HCT116 (cell line): ENCODE data around the gene FGF14. TPM values are rescaled to one million over a fixed set of nuclear protein-coding genes. Genes with fewer than 3 reads are reported as not detected.
"Not testable (repeated sequence)": the region's sequence is repeated elsewhere in the genome, so short reads cannot be mapped to it uniquely, and the experiment has no call there.

Experiments
- ATAC-seq: fragments of 200-7000 bp; cut with Tn5 transposase; 2 replicates; pipeline ENCODE4 v1.9.1; 2020; ENCODE audit warnings: mild to moderate bottlenecking, moderate library complexity
- BruUV-seq: library from RNA; stranded (reverse); fragments of 400-500 nt; replicated peaks from 2 replicates; lab custom pipeline; 2021; lab: Mats Ljungman, UMichigan
- CTCF ChIA-PET: fragments of 300-600 bp; sonication (Branson Sonifier 250); formaldehyde crosslinking; loops from one replicate; lab custom pipeline; 2021; ENCODE audit warnings: antibody characterized with exemption; lab: Charles Lee
- POLR2A ChIA-PET: fragments of 300-600, 350-600 bp; sonication (Branson Sonifier 250); formaldehyde crosslinking; loops from one replicate; lab custom pipeline; 2021; ENCODE audit warnings: antibody characterized with exemption; lab: Charles Lee
- RAD21 ChIA-PET, 2 experiments: fragments of 300-600 bp; sonication (Branson Sonifier 250); formaldehyde crosslinking; loops; one replicate each; lab custom pipeline; 2023; ENCODE audit warnings: low total read pairs in 2 of 2; ENCODE audit not compliant: uncharacterized antibody in 2 of 2, unreplicated experiment in 2 of 2, low non-redundant PET in 1 of 2; lab: Charles Lee
- DNase-seq: peaks from one replicate; pipeline ENCODE4 v3.0.0-alpha.2; 2010; ENCODE audit warnings: low read depth, low spot score
- H2AFZ ChIP-seq: fragments of 200-600 bp; shearing (Covaris generic), sonication (generic); 2 replicates; pipeline ENCODE4 v1.6.1; 2017; ENCODE audit warnings: low read depth, mixed run types, mixed read lengths, antibody characterized with exemption, low read length; ENCODE audit not compliant: poor library complexity, severe bottlenecking
- H3K27ac ChIP-seq: 2 replicates; pipeline ENCODE4 v1.5.1; 2012; ENCODE audit warnings: low read depth, low read length
- H3K27me3 ChIP-seq: fragments of 200-600 bp; sonication (generic); 2 replicates; pipeline ENCODE4 v1.6.1; 2016; ENCODE audit warnings: mixed run types, low read length, mixed read lengths; ENCODE audit not compliant: insufficient read depth
- H3K36me3 ChIP-seq, 2 experiments: fragments of 200-500 bp in 1 of 2; fragments of 200-600 bp in 1 of 2; sonication (Bioruptor generic) in 1 of 2; sonication (generic) in 1 of 2; 2 replicates each; pipeline versions ENCODE4 v1.5.1 to v1.6.1; 2014 to 2016; ENCODE audit warnings: low read length in 2 of 2, inconsistent platforms in 1 of 2, mixed read lengths in 1 of 2, mixed run types in 1 of 2; ENCODE audit not compliant: insufficient read depth in 2 of 2, control insufficient read depth in 1 of 2
- H3K4me1 ChIP-seq, 2 experiments: fragments of 200-600 bp in 1 of 2; sonication (generic) in 1 of 2; 2 replicates each; pipeline versions ENCODE4 v1.5.1 to v1.6.1; 2012 to 2017; ENCODE audit warnings: low read length in 2 of 2, inconsistent platforms in 1 of 2, mild to moderate bottlenecking in 1 of 2, mixed read lengths in 1 of 2, mixed run types in 1 of 2, moderate library complexity in 1 of 2; ENCODE audit not compliant: insufficient read depth in 2 of 2, control insufficient read depth in 1 of 2
- H3K4me2 ChIP-seq: fragments of 200-600 bp; sonication (generic); 2 replicates; pipeline ENCODE4 v1.6.1; 2017; ENCODE audit warnings: mixed run types, low read length, mixed read lengths
- H3K4me3 ChIP-seq, 2 experiments: fragments of 200-600 bp in 1 of 2; sonication (generic) in 1 of 2; replicated peaks in 1 of 2; 2 replicates each; pipeline ENCODE4 v1.5.1; 2011 to 2016; ENCODE audit warnings: low read length in 2 of 2, control low read depth in 1 of 2, low read depth in 1 of 2, mild to moderate bottlenecking in 1 of 2, mixed read lengths in 1 of 2, mixed run types in 1 of 2
- H3K79me2 ChIP-seq: fragments of 200-600 bp; sonication (generic); 2 replicates; pipeline ENCODE4 v1.6.1; 2017; ENCODE audit warnings: mild to moderate bottlenecking, mixed run types, low read length, moderate library complexity, mixed read lengths; ENCODE audit not compliant: insufficient read depth
- H3K9ac ChIP-seq: fragments of 200-600 bp; sonication (generic); 2 replicates; pipeline ENCODE4 v1.6.1; 2016; ENCODE audit warnings: low read length, mixed read lengths
- H3K9me2 ChIP-seq: fragments of 200-600 bp; sonication (generic), shearing (Covaris generic); 2 replicates; pipeline ENCODE4 v1.6.1; 2017; ENCODE audit warnings: mixed run types, mild to moderate bottlenecking, moderate library complexity; ENCODE audit not compliant: insufficient read depth
- H3K9me3 ChIP-seq, 2 experiments: fragments of 200-500 bp in 1 of 2; fragments of 200-600 bp in 1 of 2; sonication (Bioruptor generic) in 1 of 2; sonication (generic) in 1 of 2; 2 replicates each; pipeline ENCODE4 v1.6.1; 2014 to 2017; ENCODE audit warnings: low read length in 2 of 2, mixed read lengths in 2 of 2, inconsistent platforms in 1 of 2, low read depth in 1 of 2, mild to moderate bottlenecking in 1 of 2, mixed run types in 1 of 2, moderate library complexity in 1 of 2; ENCODE audit not compliant: control insufficient read depth in 1 of 2, insufficient read depth in 1 of 2
- H4K20me1 ChIP-seq: fragments of 200-600 bp; sonication (generic), shearing (Covaris generic); 2 replicates; pipeline ENCODE4 v1.6.1; 2017; ENCODE audit warnings: mixed run types, mild to moderate bottlenecking, moderate library complexity; ENCODE audit not compliant: insufficient read depth
- CEBPB ChIP-seq: IDR thresholded peaks from 2 replicates; pipeline ENCODE4 v1.6.1; 2012; ENCODE audit warnings: low read depth
- CTCF ChIP-seq, 3 experiments: fragments of 200-600 bp in 1 of 3; sonication (generic) in 1 of 3; IDR thresholded peaks in 2 of 3; conservative IDR thresholded peaks in 1 of 3; 2 replicates each; pipeline ENCODE4 v1.5.1; 2012 to 2017; ENCODE audit warnings: low read depth in 2 of 3, low read length in 2 of 3, antibody characterized with exemption in 1 of 3, borderline replicate concordance in 1 of 3, control low read depth in 1 of 3, mild to moderate bottlenecking in 1 of 3, mixed read lengths in 1 of 3, mixed run types in 1 of 3, moderate library complexity in 1 of 3; ENCODE audit not compliant: insufficient read depth in 1 of 3
- EGR1 ChIP-seq: IDR thresholded peaks from 2 replicates; pipeline ENCODE4 v1.6.1; 2012; ENCODE audit warnings: low read depth
- EZH2phosphoT487 ChIP-seq: fragments of 200-600 bp; IDR thresholded peaks from 2 replicates; pipeline ENCODE4 v1.6.1; 2018; ENCODE audit warnings: antibody characterized with exemption, borderline replicate concordance
- MAX ChIP-seq: IDR thresholded peaks from 2 replicates; pipeline ENCODE4 v1.6.1; 2012
- SRF ChIP-seq: IDR thresholded peaks from 2 replicates; pipeline ENCODE4 v1.6.1; 2012; ENCODE audit warnings: low read depth
- intact Hi-C: fragments of 100-400 bp; cut with micrococcal nuclease; formaldehyde crosslinking; loops from 2 replicates; pipeline ENCODE4 v1.10.0; 2022
- total RNA-seq: library from RNA; stranded (reverse); gene quantifications from one replicate; pipeline ENCODE4 v1.2.1, GENCODE V29; 2021; ENCODE audit not compliant: unreplicated experiment

FGF14 gene
- total RNA-seq, 1 experiment from 2014 or later, result not detected

GRCh38 chr13:102071711-102072110, 330.1 kb downstream of the FGF14 start:
- no peaks in the 10 kb centered on the region for H3K4me1 ChIP-seq
- no TSS peak for BruUV-seq
- no peak for TF ChIP-seq CTCF (IDR thresholded peaks at IDR 0.05 in 2 of 3, conservative IDR thresholded peaks at IDR 0.05 in 1 of 3; ENCODE audit: borderline replicate concordance in 1 of 3, insufficient read depth in 1 of 3, low read depth in 2 of 3, low read length in 2 of 3)
- TF ChIP-seq SRF, result no peak
- TF ChIP-seq CEBPB, result no peak
- TF ChIP-seq EGR1, result no peak
- no peak for TF ChIP-seq EZH2phosphoT487
- TF ChIP-seq MAX, result no peak
- no peak overlapping the region for H2AFZ ChIP-seq
- no peak overlapping the region for H3K4me2 ChIP-seq
- no peaks in the 10 kb centered on the region for H4K20me1 ChIP-seq
- DNase-seq, result no peak
- CTCF ChIA-PET, result no interaction called here
- POLR2A ChIA-PET, result no interaction called here
- no peak for ATAC-seq
- no peak overlapping the region for H3K4me3 ChIP-seq
- H3K36me3 ChIP-seq, result no peaks in the 10 kb centered on the region
- RAD21 ChIA-PET, result no interaction called here
- no peak overlapping the region for H3K9ac ChIP-seq
- no peaks in the 10 kb centered on the region for H3K27me3 ChIP-seq
- H3K9me2 ChIP-seq, result no peaks in the 10 kb centered on the region
- intact Hi-C loops, result no loop called here
- no peaks in the 10 kb centered on the region for H3K79me2 ChIP-seq
- peaks cover 0 to 4% of the 10 kb centered on the region in 2 experiments; a peak in 1 of 4 replicates for H3K9me3 ChIP-seq
- H3K27ac ChIP-seq, result no peak overlapping the region

GRCh38 chr13:102068323-102068722, 333.5 kb downstream of the FGF14 start:
- H3K4me2 ChIP-seq, H3K27me3 ChIP-seq, H3K9ac ChIP-seq, RAD21 ChIA-PET, H4K20me1 ChIP-seq, H3K27ac ChIP-seq, POLR2A ChIA-PET, H2AFZ ChIP-seq, H3K4me3 ChIP-seq, CTCF ChIA-PET, ATAC-seq, H3K9me3 ChIP-seq, H3K9me2 ChIP-seq, H3K4me1 ChIP-seq, DNase-seq, intact Hi-C loops, H3K36me3 ChIP-seq, BruUV-seq, H3K79me2 ChIP-seq: not testable (repeated sequence)
